Measurements from ENCODE around the gene CHSY1.

The CHSY1 gene

DNA sequence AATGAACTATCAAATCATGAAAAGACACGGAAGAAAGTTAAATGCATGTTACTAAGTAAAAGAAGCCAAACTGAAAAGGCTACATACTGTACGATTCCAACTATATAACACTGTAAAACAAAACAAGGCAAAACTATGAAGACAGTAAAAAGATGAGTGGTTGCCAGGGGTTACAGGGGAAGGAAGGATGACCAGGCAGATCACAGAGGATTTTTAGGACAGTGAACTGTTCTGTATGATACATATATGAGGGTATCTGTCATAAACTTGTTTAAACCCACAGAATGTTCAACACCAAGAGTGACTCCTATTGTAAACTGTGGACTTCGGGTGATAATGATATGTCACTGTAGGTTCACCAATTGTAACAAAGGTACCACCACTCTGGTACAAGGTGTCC, 60.6 kb downstream of the CHSY1 start:
- H3K79me2 ChIP-seq (ENCODE audit: insufficient read depth, low read length), result peaks cover 100% of the 10 kb centered on the region
- H3K9me2 ChIP-seq (replicated peaks; ENCODE audit: low read depth, low read length), result no peaks in the 10 kb centered on the region
- peaks cover 90% of the 10 kb centered on the region for H4K20me1 ChIP-seq (ENCODE audit: insufficient read depth, low read length, poor library complexity, severe bottlenecking)
- peaks cover 7% of the 10 kb centered on the region; the same call in 1 of the 2 replicates for H3F3A ChIP-seq (ENCODE audit: low read depth)
- no peak overlapping the region for H3K4me2 ChIP-seq (ENCODE audit: low read depth, low read length, poor library complexity, severe bottlenecking)
- TF ChIP-seq CTCF (conservative IDR thresholded peaks at IDR 0.05; ENCODE audit: low read length) (no peak), EZH2phosphoT487 (IDR thresholded peaks at IDR 0.05; ENCODE audit: borderline replicate concordance) (no peak)
- peaks cover 41% of the 10 kb centered on the region for H3K4me1 ChIP-seq (ENCODE audit: insufficient read depth, low read length, poor library complexity, severe bottlenecking)
- H3K9me3 ChIP-seq (ENCODE audit: insufficient read depth, low read depth, low read length), result no peaks in the 10 kb centered on the region
- H2AFZ ChIP-seq (ENCODE audit: low read length), result no peak overlapping the region
- peaks cover 11% of the 10 kb centered on the region; the same call in 1 of the 2 replicates for H3K36me3 ChIP-seq (ENCODE audit: insufficient read depth, low read length)
- H3K27me3 ChIP-seq (ENCODE audit: insufficient read depth, low read length, poor library complexity, severe bottlenecking), result no peaks in the 10 kb centered on the region
- H3K4me3 ChIP-seq (ENCODE audit: low read length, poor library complexity, severe bottlenecking), result no peak overlapping the region
- no peak overlapping the region for H3K9ac ChIP-seq (ENCODE audit: low read depth, low read length, poor library complexity, severe bottlenecking)

DNA sequence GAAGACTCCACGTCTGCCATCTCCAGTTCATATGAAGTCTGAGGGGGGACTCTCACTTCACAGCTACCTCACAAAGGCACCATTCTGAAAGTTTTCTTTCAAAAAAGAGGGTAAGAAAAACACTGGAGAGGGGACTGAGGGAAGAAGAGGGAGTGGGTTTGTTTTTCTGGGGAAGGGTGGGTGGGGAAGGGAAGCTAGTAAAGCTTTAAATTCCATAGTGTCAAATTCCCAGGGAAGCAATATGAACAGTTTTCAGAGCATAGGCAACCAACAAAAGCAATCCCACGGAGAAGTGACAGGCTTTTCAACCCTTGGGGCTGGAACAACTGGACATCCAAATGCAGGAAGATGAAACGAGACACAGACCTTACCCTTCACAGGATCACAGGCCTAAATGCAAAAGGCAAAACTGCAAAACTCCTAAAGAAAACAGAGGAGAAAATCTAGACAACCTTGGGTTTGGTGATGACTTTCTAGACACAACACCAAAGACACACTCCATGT, 61.7 kb downstream of the CHSY1 start:
- no peak overlapping the region for H2AFZ ChIP-seq (ENCODE audit: low read length)
- peaks cover 88% of the 10 kb centered on the region for H4K20me1 ChIP-seq (ENCODE audit: insufficient read depth, low read length, poor library complexity, severe bottlenecking)
- no peak overlapping the region for H3K4me3 ChIP-seq (ENCODE audit: low read length, poor library complexity, severe bottlenecking)
- no peaks in the 10 kb centered on the region for H3K9me2 ChIP-seq (replicated peaks; ENCODE audit: low read depth, low read length)
- H3K27me3 ChIP-seq (ENCODE audit: insufficient read depth, low read length, poor library complexity, severe bottlenecking), result no peaks in the 10 kb centered on the region
- peaks cover 41% of the 10 kb centered on the region for H3K4me1 ChIP-seq (ENCODE audit: insufficient read depth, low read length, poor library complexity, severe bottlenecking)
- no peaks in the 10 kb centered on the region for H3K9me3 ChIP-seq (ENCODE audit: insufficient read depth, low read depth, low read length)
- H3K79me2 ChIP-seq (ENCODE audit: insufficient read depth, low read length), result peaks cover 100% of the 10 kb centered on the region
- no peak overlapping the region for H3K9ac ChIP-seq (ENCODE audit: low read depth, low read length, poor library complexity, severe bottlenecking)
- no peak overlapping the region for H3K4me2 ChIP-seq (ENCODE audit: low read depth, low read length, poor library complexity, severe bottlenecking)
- TF ChIP-seq EZH2phosphoT487 (IDR thresholded peaks at IDR 0.05; ENCODE audit: borderline replicate concordance) (no peak), CTCF (conservative IDR thresholded peaks at IDR 0.05; ENCODE audit: low read length) (no peak)
- H3K36me3 ChIP-seq (ENCODE audit: insufficient read depth, low read length), result peaks cover 14% of the 10 kb centered on the region; the same call in 1 of the 2 replicates
- H3F3A ChIP-seq (ENCODE audit: low read depth), result peaks cover 7% of the 10 kb centered on the region; the same call in 1 of the 2 replicates

GRCh38 chr15:101189409-101190091, 62.3 kb downstream of the CHSY1 start:
- Histone ChIP-seq H2AFZ (ENCODE audit: low read length) (no peak overlapping the region), H3K4me1 (ENCODE audit: insufficient read depth, low read length, poor library complexity, severe bottlenecking) (peaks cover 36% of the 10 kb centered on the region), H3F3A (ENCODE audit: low read depth) (peaks cover 4% of the 10 kb centered on the region; the same call in 1 of the 2 replicates), H3K36me3 (ENCODE audit: insufficient read depth, low read length) (peaks cover 18% of the 10 kb centered on the region; the same call in 1 of the 2 replicates), H3K9ac (ENCODE audit: low read depth, low read length, poor library complexity, severe bottlenecking) (no peak overlapping the region), H4K20me1 (ENCODE audit: insufficient read depth, low read length, poor library complexity, severe bottlenecking) (peaks cover 88% of the 10 kb centered on the region), H3K9me3 (ENCODE audit: insufficient read depth, low read depth, low read length) (no peaks in the 10 kb centered on the region), H3K4me2 (ENCODE audit: low read depth, low read length, poor library complexity, severe bottlenecking) (no peak overlapping the region), H3K9me2 (replicated peaks; ENCODE audit: low read depth, low read length) (no peaks in the 10 kb centered on the region), H3K79me2 (ENCODE audit: insufficient read depth, low read length) (peaks cover 100% of the 10 kb centered on the region), H3K4me3 (ENCODE audit: low read length, poor library complexity, severe bottlenecking) (no peak overlapping the region), H3K27me3 (ENCODE audit: insufficient read depth, low read length, poor library complexity, severe bottlenecking) (no peaks in the 10 kb centered on the region)
- TF ChIP-seq EZH2phosphoT487 (IDR thresholded peaks at IDR 0.05; ENCODE audit: borderline replicate concordance) (no peak), CTCF (conservative IDR thresholded peaks at IDR 0.05; ENCODE audit: low read length) (no peak)
